SIG-M5 treated with dmso at 0.1 percent for 504 hours (cell line): Measurements from ENCODE around the gene TSKU.

ENCODE experiments used
- DNase-seq: peaks from one replicate; lab custom pipeline; 2025; ENCODE audit not compliant: unreplicated experiment; lab: John Stamatoyannopoulos, UW

The TSKU gene

GRCh38 chr11:76844511-76844910 is 61.4 kb downstream of the TSKU start:
- DNase-seq = no peak

- DNase-seq = no peak
These were observed 61.9 kb downstream of the TSKU start for GRCh38 chr11:76845069-76845468.

GRCh38 chr11:76846441-76846840 is 63.3 kb downstream of the TSKU start:
- DNase-seq = no peak
